ENCODE results near the gene SH3RF3. TPM values are rescaled to one million over a fixed set of nuclear protein-coding genes. Genes with fewer than 3 reads are reported as not detected.

The SH3RF3 gene
- total and polyA plus RNA-seq, 2 of the 13 experiments (the other 11 are each of a cell fraction or from before 2014, with no cell fraction given): 0.04 TPM; not detected in 1

GRCh38 chr2:109545828-109546713, 417.1 kb downstream of the SH3RF3 start (continued):
- TF ChIP-seq ZNF577 (CRISPR knock-in tag; IDR thresholded peaks at IDR 0.05; ENCODE audit: borderline replicate concordance, low read depth) (no peak), MED8 (CRISPR knock-in tag; IDR thresholded peaks at IDR 0.05; ENCODE audit: insufficient replicate concordance) (no peak), ZNF432 (CRISPR knock-in tag; IDR thresholded peaks at IDR 0.05; ENCODE audit: borderline replicate concordance) (no peak), SNAI1 (CRISPR knock-in tag; IDR thresholded peaks at IDR 0.05; ENCODE audit: borderline replicate concordance) (no peak), PCBP1 (IDR thresholded peaks at IDR 0.05; ENCODE audit: borderline replicate concordance, low read depth, low read length) (no peak), FOXK1 (CRISPR knock-in tag; IDR thresholded peaks at IDR 0.05; ENCODE audit: borderline replicate concordance, low read depth) (peak; percentile 50; the same call in 1 of the 2 replicates), RORA (CRISPR knock-in tag; IDR thresholded peaks at IDR 0.05) (no peak), RBM39 (IDR thresholded peaks at IDR 0.05; ENCODE audit: low read depth, low read length, poor library complexity, severe bottlenecking) (no peak), ZNF567 (CRISPR knock-in tag; IDR thresholded peaks at IDR 0.05; ENCODE audit: borderline replicate concordance) (no peak), ZBTB42 (CRISPR knock-in tag; IDR thresholded peaks at IDR 0.05) (no peak), SOX5 (CRISPR knock-in tag; IDR thresholded peaks at IDR 0.05; ENCODE audit: borderline replicate concordance) (no peak), ZNF558 (CRISPR knock-in tag; IDR thresholded peaks at IDR 0.05; ENCODE audit: borderline replicate concordance) (no peak), FOSL1 (CRISPR knock-in tag; IDR thresholded peaks at IDR 0.05; ENCODE audit: borderline replicate concordance) (no peak), ZNF362 (CRISPR knock-in tag; IDR thresholded peaks at IDR 0.05; ENCODE audit: borderline replicate concordance) (no peak), ZNF569 (CRISPR knock-in tag; IDR thresholded peaks at IDR 0.05; ENCODE audit: borderline replicate concordance) (no peak), ZNF253 (CRISPR knock-in tag; IDR thresholded peaks at IDR 0.05; ENCODE audit: borderline replicate concordance) (no peak), ZBTB14 (CRISPR knock-in tag; IDR thresholded peaks at IDR 0.05) (no peak), HNF4A (CRISPR knock-in tag; IDR thresholded peaks at IDR 0.05) (peak; percentile 47; the same call in 1 of the 2 replicates), ELF3 (CRISPR knock-in tag; IDR thresholded peaks at IDR 0.05) (no peak), ZFP62 (CRISPR knock-in tag; IDR thresholded peaks at IDR 0.05) (no peak), ETS1 (CRISPR knock-in tag; IDR thresholded peaks at IDR 0.05) (no peak), SPEN (CRISPR knock-in tag; IDR thresholded peaks at IDR 0.05; ENCODE audit: low read depth) (no peak), RFXAP (CRISPR knock-in tag; IDR thresholded peaks at IDR 0.05; ENCODE audit: borderline replicate concordance) (no peak), ZNF292 (CRISPR knock-in tag; IDR thresholded peaks at IDR 0.05; ENCODE audit: borderline replicate concordance, low read depth) (no peak), ZBTB43 (CRISPR knock-in tag; conservative IDR thresholded peaks at IDR 0.05) (no peak)
